GM12891 (cell line): ENCODE results near the gene RHBDD1.

Experiments used
- PAX5 ChIP-seq: IDR thresholded peaks from 2 replicates; pipeline ENCODE4 v1.6.1; 2011; ENCODE audit warnings: low read length, moderate library complexity, mild to moderate bottlenecking; ENCODE audit not compliant: insufficient read depth, severe bottlenecking
- POLR2A ChIP-seq: IDR thresholded peaks from 2 replicates; pipeline ENCODE4 v1.6.1; 2011; ENCODE audit warnings: low read depth, low read length, control low read depth
- POLR2AphosphoS5 ChIP-seq: IDR thresholded peaks from 2 replicates; pipeline ENCODE4 v1.6.1; 2011; ENCODE audit warnings: low read depth, low read length, control low read depth
- POU2F2 ChIP-seq: IDR thresholded peaks from 2 replicates; pipeline ENCODE4 v1.6.1; 2011; ENCODE audit warnings: low read depth, mild to moderate bottlenecking, control low read depth, low read length, moderate library complexity
- SPI1 ChIP-seq: IDR thresholded peaks from 2 replicates; pipeline ENCODE4 v1.6.1; 2011; ENCODE audit warnings: low read depth, low read length, control low read depth
- TAF1 ChIP-seq: IDR thresholded peaks from 2 replicates; pipeline ENCODE4 v1.6.1; 2011; ENCODE audit warnings: low read depth, low read length, control low read depth

GRCh38 chr2:226985583-226985946, 149.7 kb downstream of the RHBDD1 start:
- TF ChIP-seq POLR2A, result no peak
- no peak for TF ChIP-seq POLR2AphosphoS5
- no peak for TF ChIP-seq TAF1
- TF ChIP-seq SPI1, result no peak
- TF ChIP-seq PAX5, result no peak
- no peak for TF ChIP-seq POU2F2
